ENCODE data around the gene GJA4.
"Not testable (repeated sequence)": the region's sequence is repeated elsewhere in the genome, so short reads cannot be mapped to it uniquely, and the experiment has no call there.

Gene GJA4

DNA sequence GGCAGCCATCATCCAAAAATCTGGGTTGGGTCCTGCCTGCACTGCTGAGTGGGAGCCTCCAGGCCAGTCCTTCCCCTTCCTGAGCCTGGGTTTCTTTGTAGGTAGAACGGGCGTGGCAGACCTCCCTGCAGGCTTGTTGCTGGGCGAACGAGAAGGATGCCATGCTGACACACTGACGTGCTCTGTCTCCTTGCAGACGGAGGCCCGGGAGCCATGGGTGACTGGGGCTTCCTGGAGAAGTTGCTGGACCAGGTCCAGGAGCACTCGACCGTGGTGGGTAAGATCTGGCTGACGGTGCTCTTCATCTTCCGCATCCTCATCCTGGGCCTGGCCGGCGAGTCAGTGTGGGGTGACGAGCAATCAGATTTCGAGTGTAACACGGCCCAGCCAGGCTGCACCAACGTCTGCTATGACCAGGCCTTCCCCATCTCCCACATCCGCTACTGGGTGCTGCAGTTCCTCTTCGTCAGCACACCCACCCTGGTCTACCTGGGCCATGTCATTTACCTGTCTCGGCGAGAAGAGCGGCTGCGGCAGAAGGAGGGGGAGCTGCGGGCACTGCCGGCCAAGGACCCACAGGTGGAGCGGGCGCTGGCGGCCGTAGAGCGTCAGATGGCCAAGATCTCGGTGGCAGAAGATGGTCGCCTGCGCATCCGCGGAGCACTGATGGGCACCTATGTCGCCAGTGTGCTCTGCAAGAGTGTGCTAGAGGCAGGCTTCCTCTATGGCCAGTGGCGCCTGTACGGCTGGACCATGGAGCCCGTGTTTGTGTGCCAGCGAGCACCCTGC, 1.4 kb downstream of the GJA4 start:
- DNase-seq: no peak

DNA sequence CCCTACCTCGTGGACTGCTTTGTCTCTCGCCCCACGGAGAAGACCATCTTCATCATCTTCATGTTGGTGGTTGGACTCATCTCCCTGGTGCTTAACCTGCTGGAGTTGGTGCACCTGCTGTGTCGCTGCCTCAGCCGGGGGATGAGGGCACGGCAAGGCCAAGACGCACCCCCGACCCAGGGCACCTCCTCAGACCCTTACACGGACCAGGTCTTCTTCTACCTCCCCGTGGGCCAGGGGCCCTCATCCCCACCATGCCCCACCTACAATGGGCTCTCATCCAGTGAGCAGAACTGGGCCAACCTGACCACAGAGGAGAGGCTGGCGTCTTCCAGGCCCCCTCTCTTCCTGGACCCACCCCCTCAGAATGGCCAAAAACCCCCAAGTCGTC, 2.0 kb downstream of the GJA4 start:
- no peak for DNase-seq

DNA sequence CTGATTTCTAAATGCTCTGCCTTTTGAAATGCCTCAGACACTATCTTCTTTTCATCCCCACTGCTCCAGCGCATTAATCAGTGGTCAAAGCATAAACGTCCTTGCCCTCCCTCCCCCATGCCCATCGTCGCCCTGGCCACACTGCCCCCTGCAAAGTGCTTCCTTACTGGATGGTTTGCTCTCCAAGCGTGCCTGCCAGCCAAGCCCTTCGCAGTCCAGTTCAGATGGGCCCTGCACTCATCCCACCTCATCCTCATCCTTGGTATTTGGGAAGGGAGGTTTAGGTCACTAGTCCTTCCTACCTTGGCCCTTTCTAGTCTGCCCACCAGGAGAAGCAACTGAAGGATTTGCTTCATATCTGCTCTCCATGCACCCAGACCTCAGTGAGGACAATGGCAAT, 3.1 kb downstream of the GJA4 start:
- DNase-seq: no peak

DNA sequence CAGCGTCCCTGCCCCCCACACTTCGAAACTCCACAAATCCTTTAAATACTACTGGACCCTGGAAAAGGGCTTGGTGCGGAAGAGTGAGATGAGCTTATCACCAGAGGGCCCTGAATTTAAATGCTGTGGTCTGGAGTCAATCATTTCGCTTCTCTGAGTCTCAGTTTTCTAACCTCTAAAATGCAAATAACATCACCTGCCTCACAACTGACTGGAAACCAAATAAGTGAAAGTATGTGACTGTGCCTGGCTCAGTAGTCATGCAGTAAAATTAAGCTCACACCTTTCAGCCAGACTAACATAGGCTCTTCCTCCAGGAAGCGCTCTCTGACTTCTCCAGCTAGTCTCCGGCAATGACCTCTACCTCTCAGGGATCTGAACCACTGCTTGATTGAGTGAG, 4.2 kb downstream of the GJA4 start:
- DNase-seq: no peak

DNA sequence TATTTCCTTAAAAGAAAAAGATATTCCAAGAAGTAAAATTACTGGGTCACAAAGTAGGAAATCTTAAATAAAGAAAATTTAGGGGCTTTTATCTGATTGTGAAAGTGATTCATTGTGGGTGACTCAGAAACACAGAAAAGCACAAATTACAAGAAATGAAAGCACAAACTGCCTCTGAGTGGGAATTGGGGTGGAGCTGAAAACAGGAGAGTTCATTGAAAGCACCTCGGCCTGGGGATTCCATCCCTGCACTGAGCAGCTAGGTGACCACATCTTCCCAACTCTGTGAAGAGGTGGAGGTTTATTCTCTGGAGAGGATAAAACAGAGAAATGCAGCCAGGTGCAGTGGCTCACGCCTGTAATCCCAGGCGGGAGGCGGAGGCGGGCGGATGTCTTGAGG, 7.4 kb downstream of the GJA4 start:
- no peak for DNase-seq

DNA sequence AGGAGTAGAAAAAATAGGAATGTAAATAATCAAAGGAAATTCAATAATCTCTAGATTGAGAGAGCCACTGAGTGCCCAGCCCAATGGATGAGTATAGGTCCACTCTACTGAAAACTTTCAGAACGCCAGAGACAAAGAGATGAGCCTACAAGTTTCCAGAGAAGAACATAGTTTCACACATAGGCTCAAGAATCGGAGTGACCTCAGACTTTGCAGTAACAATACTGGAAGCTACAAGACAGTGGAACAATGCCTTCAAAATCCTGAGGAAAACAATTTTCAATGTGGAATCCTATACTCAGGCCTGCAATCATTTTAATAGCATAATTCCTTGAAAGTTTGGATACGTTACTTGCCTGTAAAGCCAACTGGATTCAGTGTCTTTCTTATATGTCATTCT, 11.0 kb downstream of the GJA4 start:
- DNase-seq: no peak

DNA sequence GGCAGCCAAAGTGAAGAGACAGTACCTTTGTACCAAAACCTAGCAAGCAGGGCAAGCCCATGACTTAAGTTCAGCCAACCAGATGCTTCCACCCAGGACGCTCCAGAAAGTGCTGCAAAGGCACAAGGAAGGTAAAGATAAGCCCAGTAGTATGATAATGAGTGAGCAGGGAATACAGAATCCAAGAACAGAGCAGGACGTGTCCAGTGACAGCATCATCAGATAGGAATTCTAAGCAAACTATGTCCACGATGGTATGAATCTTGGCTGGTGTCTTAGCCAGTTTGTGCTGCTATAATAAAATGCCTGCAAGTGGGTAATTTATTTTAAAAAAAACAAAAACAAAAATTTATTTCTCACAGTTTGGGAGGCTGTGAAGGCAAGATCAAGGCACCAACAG, 13.6 kb downstream of the GJA4 start:
- no peak for DNase-seq

DNA sequence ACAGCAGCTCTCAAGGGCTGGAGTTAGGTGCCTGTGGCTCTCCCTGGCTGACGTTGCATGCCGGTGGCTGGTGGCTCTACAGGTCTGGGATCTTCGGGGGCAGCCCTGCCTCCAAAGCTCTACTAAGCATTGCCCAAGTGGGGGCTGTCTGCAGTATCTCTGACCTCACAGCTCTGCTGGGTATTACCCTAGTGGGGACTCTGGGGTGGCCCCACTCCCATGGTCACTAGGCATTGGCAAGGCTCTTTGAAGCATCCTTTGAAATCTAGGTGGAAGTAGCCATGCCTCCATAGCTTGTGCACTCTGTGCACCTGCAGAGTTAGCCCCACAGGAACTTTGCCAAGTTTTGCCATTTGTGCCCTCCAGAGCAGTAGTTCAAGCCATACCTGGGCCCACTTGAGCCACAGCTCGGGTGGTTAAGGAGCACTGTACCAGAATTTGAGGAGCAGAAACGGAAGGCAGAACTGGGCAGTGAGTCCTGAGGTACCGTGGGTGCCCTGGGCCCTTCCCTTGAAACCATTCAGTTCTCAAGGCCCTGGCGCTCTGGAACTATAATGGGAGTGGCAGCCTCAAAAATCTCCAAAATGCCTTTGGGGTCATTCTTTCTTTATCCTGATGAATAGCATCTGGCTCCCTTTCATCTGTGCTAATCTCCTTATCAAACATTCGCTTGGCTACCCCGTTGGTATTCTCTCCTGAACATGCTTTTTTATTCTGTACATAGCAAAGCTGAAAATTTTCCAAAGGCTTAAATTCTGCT, 15.4 kb downstream of the GJA4 start:
- DNase-seq: no peak

DNA sequence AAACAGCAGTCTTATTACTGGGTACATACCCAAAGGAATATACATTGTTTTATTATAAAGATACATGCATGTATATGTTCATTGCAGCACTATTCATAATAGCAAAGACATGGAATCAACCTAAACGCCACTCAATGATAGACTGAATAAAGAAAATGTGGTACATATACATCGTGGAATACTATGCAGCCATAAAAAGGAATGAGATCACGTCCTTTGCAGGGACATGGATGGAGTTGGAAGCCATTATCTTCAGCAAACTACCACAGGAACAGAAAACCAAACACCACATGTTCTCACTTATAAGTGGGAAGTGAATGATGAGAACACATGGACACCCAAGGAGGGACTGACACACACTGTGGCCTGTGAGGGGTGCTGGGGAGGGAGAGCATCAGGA, 18.0 kb downstream of the GJA4 start:
- DNase-seq: not testable (repeated sequence)

DNA sequence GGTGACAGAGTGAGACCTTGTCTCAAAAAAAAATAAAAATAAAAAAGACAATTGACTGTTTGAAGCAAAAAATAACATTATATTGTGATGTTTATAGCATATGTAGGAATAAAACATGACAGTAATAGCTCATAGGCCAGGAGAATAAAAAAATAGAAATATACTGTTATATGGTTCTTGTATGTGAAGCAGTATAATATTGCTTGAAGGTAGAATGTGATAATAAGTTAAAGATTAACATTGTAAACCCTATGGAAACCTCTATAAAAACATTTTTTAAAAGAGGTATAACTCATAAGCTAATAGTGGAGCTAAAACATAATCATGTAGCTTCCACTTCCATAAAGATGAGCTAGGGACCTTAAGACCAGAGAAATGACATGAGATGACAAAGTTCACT, 23.5 kb downstream of the GJA4 start:
- DNase-seq: no peak

DNA sequence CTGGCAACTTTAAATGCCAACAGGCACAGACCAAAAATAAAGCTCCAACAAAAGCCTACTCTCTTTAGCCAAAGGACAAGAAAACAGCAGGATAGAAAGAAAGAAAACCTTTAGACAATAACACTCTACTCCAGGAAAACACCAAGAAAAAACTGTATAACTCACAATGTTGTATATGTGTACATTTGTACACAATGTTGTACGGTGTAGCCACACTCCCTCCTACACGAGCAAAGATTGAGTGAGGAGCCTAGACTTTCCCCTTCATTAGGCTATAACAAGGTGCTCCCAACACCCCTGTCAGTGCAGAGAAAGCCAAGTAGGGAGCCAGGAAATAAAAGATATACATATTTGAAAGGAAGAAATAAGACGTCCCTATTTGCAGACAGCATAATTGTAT, 24.0 kb downstream of the GJA4 start:
- DNase-seq: no peak

DNA sequence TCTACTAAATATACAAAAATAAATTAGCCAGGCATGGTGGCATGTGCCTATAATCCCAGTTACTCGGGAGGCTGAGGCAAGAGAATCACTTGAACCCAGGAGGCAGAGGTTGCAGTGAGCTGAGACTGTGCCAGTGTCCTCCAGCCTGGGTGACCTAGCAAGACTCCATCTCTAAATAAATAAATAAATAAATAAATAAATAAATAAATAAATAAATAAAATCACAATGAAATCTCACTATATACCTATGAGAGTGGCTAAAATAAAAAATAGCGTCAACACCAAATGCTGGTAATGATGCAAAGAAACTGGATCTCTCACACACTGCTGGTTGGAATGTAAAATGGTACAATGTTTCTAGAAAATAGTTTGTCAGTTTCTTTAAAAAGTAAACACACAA, 26.1 kb downstream of the GJA4 start:
- DNase-seq: not testable (repeated sequence)

DNA sequence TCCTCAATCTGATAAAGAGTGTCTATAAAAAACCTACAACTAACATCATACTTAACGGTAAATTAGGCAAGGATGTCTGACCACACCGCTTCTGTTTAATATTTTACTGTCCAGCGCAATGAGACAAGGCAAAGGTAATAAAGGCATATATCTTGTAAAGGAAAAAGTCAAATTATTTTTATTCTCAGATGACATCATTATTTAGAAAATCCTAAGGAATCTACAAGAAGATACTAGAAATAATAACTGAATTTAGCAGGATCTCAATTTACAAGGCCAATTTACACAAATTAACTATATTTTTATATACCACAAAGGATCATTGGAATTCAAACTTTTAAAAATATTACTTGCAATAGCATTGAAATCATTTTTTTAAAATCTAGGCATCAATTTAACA, 29.4 kb downstream of the GJA4 start:
- DNase-seq: no peak

DNA sequence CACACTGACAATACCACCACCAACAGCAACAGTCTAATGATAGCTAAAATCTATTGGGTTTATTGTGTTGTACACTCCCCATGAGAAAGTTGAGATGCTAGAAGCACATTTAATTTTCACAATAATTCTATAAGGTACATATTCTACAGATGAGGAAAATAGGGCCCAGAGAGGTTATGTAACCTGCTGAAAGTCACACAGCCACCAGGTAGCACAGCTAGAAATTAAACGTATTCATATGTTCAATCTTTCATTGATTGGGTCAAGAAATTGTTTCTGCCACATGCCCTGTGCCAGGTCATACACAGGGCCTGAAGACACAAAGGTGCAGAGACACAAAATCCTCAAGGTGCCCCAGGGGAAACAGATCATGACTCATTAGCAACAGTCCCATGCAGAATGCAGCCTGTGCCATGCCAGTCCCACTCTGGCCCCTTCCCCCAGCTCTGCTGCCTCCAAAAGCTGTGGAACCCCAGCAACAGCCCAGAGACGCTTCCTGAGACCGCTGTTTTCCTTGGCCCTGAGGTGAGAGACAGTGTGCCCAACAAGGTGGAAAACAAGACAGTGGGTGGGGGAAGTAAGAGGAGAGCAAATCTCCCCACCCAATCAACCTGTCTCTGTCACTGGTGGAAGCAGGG, 32.1 kb downstream of the GJA4 start:
- DNase-seq: no peak

DNA sequence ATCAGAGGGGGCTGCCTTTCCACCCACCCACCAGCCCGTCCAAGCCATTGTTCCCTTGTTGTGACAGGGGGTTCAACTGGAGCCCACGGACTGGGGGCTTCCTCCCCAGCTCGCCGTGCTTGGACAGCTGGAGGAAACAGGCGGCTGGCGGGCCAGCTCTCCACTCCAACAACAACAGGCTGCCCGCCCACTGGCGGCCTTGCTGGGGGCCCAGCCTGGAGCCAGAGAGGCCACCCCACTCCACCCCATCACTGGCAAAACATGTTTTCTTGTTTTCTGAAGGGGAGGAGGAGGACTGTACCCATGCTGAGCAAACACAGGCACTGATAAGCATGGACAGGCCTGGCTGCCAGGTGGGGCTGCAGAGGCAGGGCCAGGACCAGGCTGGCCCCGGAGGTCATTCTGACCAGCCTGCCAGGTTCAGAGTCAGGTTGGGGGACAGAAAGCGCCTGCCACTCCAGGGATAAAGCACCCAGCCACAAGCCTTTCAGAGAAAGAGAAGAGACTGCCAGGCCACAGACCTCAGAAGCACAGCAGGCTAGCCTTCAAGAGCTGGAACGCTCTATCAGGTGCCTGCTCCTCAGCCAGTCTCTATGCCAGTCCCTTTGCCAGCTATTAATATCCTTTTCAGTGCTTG, 32.8 kb downstream of the GJA4 start:
- no peak for DNase-seq

DNA sequence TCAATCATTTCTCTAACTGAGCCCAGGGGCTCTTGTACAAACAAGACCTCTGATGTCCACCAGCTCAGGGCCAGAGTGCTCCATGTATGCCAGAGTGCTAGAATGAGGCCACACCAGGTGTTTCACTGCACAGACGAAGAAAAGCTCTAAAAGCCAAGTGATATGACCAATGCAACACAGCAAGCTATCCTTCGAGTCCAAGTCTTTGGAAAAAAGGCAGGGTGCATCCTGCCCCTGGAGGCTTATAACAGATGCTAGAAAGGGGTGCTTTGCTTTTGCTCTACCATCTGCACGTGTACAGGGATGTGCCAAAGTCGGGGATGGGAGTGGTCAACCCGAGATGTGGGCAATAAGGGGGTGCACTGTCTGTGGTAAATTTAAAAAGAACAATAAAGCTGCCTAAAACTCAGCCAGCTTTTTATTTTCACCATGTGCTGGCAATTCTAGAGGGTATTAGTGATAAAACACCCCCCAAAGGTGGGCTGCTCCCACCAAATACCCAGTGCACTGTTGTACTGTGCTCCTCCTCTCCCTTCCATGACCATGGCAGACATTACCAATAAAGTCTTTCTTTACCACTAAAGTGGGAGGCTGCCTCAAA, 34.6 kb downstream of the GJA4 start:
- no peak for DNase-seq

DNA sequence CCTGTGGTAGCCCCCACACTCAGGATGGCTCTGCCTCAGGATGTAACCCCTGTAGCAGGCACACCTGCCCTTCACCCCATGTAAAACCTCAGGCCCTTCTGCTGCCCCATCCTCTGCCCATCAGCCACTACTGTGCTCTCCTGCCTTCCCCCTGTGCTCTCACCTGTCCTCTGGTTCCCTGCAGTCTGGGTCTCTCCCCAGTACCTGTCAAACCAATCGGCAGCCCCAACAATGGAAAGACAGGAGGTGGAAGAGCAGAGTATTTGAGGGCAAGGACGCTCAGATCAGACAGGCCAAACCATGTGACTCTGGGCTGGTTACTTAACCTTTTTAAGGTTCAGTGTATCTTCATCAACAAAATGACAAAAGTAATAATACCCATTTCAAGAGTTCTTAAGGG, 35.8 kb downstream of the GJA4 start:
- DNase-seq: no peak

DNA sequence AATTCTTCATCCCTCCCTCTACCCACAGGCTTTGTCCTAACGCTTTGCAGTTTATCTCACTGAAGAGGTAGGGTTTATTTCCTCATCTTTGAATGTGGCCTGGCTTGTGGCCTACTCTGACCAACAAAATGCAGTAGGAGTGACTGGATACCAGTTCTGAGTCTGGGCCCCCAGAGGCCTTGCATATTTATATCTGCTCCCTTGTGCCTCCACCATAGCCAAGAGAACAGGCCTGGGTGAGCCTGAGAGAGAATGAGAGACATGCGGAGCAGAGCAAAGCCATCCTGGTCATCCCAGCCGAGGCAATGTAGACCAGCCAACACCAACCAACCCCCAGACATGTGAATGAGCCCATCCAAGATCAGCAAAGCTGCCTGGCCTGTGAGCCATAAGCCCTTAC, 36.5 kb downstream of the GJA4 start:
- DNase-seq: no peak

DNA sequence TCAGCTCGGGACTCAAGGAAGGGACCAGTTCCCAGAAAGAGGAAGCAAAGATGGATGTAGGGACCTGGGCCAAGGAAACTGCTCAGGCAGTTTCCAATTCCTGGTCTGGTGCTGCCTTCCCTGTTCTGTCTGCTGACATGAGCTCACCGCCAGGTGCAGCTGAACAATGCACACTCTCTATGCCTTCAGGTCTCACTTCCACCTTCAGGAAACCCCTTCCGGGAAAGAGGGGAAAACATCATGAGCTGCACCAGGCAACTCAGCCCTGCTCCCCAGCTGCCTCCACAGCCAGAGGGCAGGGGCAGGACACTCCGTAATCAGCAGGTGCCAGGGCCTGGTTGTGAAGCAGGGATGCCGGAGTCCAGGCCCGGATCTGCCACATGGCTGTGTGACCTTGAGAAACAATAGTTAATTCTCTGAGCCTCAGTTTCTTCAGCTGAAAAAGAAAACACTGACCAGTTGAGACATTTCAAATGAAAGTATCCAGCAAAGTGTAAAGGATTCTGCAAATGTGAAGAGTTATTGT, 39.0 kb downstream of the GJA4 start:
- DNase-seq: no peak

DNA sequence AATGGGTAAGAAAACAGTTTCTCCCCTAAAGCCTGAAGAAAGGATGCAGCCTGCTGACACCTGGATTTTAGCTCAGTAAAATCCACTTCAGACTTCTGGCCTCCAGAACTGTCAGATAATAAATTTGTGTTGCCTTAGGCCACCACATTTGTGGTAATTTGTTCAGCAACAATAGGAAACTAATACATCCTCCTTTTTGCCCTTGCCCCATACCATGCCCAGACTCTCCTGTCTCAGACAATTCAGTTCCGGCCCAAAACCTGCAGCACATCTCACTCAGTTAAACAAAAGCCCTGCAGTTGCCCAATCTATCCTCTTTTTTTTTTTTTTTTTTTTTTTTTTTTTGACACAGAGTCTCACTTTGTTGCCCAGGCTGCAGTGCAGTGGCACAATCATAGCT, 40.9 kb downstream of the GJA4 start:
- no peak for DNase-seq

DNA sequence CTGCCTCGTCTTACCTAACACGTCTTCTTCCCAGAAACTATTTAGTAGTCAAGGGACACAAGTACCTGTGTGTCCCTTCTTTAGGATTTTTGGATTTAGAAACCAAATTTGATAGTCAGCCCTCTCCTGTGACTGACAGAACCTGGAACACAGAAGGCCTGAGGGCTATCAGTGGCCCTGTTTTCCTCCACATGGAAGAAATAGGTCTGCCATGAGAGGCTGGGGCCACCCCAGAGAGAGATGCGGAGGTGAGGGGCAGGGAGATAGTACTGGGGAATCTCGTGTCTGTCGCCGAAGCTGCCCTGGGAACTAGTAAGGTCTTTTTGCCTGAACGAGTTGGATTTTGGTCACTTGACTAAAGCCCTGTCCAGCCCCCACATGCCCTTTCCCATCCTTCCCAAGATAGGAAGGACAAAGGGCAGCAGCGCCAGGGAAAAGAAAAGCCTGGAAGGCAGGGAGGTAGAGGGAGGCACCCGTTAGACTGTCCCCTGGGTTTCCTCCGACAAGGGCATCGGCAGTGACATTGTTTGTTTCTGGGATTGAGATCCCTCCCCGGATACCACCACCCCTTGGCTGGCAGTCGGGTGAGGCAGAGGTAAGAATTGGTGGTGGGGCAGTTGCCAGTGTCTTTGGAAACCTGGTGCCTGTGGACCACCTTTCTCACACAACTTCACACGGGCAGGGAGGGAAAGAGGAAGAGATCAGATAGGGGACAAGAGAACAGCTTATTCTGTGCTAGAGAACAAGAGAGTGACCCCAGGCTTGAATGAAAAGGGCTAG, 46.9 kb downstream of the GJA4 start:
- DNase-seq: no peak

DNA sequence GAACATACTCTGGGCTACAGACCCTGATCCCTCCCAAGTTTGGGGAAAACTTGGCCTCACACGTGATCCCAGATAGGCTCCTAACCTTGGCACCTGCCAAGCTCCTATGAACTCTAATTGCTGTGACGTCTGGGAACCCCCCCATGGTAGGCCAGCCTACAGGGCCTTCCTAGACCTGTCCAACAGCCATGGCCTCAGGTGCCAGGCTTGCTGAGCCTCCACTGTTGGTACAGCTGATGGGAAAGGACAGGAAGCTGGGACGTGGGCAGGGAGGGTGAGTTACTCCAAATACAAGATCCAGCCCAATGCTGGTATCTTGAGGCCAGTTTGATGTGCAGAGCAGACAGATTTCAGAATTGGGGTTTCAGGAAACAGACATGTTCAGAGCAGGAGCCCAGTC, 47.6 kb downstream of the GJA4 start:
- DNase-seq: no peak
